Measurements from ENCODE around the gene PHC2.
A peak's percentile ranks its signal among the peaks of the same experiment; 100 is the strongest.

The PHC2 gene

GRCh38 chr1:33334081-33334552 lies 96.8 kb downstream of the PHC2 start:
- Mint-ChIP-seq H3K4me3 (no peak overlapping the region), H3K27me3 (no peaks in the 10 kb centered on the region), H3K4me1 (peaks cover 35% of the 10 kb centered on the region), H3K27ac (no peak overlapping the region), H3K36me3 (peaks cover 3% of the 10 kb centered on the region), H3K9me3 (no peaks in the 10 kb centered on the region)

GRCh38 chr1:33332881-33333280 lies 98.0 kb downstream of the PHC2 start:
- no peaks in the 10 kb centered on the region for H3K27me3 Mint-ChIP-seq
- no peaks in the 10 kb centered on the region for H3K9me3 Mint-ChIP-seq

GRCh38 chr1:33332357-33332789 lies 98.5 kb downstream of the PHC2 start:
- Mint-ChIP-seq H3K9me3 (no peaks in the 10 kb centered on the region), H3K4me3 (no peak overlapping the region), H3K4me1 (peaks cover 19% of the 10 kb centered on the region), H3K27ac (no peak overlapping the region), H3K36me3 (peaks cover 7% of the 10 kb centered on the region), H3K27me3 (no peaks in the 10 kb centered on the region)

More at GRCh38 chr1:33332881-33333280, 98.0 kb downstream of the PHC2 start:
- Mint-ChIP-seq H3K4me3 (no peak overlapping the region), H3K36me3 (peaks cover 7% of the 10 kb centered on the region), H3K27ac (no peak overlapping the region), H3K4me1 (peaks cover 23% of the 10 kb centered on the region)

- Mint-ChIP-seq H3K27me3 (no peaks in the 10 kb centered on the region), H3K4me1 (peaks cover 14% of the 10 kb centered on the region), H3K4me3 (no peak overlapping the region), H3K9me3 (no peaks in the 10 kb centered on the region), H3K27ac (no peak overlapping the region), H3K36me3 (peaks cover 7% of the 10 kb centered on the region)
Measured at GRCh38 chr1:33331444-33332356, 99.2 kb downstream of the PHC2 start.

- H3K36me3 Mint-ChIP-seq, result peaks cover 7% of the 10 kb centered on the region
- no peaks in the 10 kb centered on the region for H3K9me3 Mint-ChIP-seq
- H3K27ac Mint-ChIP-seq, result no peak overlapping the region
- H3K4me1 Mint-ChIP-seq, result peaks cover 7% of the 10 kb centered on the region
- no peaks in the 10 kb centered on the region for H3K27me3 Mint-ChIP-seq
- no peak overlapping the region for H3K4me3 Mint-ChIP-seq
Measured at GRCh38 chr1:33330906-33331305, 100.0 kb downstream of the PHC2 start.

- H3K36me3 Mint-ChIP-seq, result peaks cover 11% of the 10 kb centered on the region
- no peaks in the 10 kb centered on the region for H3K9me3 Mint-ChIP-seq
- peaks cover 7% of the 10 kb centered on the region for H3K4me1 Mint-ChIP-seq
- no peaks in the 10 kb centered on the region for H3K27me3 Mint-ChIP-seq
- no peak overlapping the region for H3K27ac Mint-ChIP-seq
- no peak overlapping the region for H3K4me3 Mint-ChIP-seq
Measured at GRCh38 chr1:33330361-33330890, 100.5 kb downstream of the PHC2 start.

GRCh38 chr1:33329600-33330305 lies 101.1 kb downstream of the PHC2 start:
- Mint-ChIP-seq H3K27ac (peak overlapping the region; percentile 51), H3K4me1 (no peaks in the 10 kb centered on the region), H3K4me3 (no peak overlapping the region), H3K27me3 (no peaks in the 10 kb centered on the region), H3K36me3 (peaks cover 11% of the 10 kb centered on the region), H3K9me3 (no peaks in the 10 kb centered on the region)

GRCh38 chr1:33328817-33329216 lies 102.1 kb downstream of the PHC2 start:
- Mint-ChIP-seq H3K9me3 (no peaks in the 10 kb centered on the region), H3K36me3 (peaks cover 11% of the 10 kb centered on the region), H3K27me3 (no peaks in the 10 kb centered on the region), H3K4me1 (no peaks in the 10 kb centered on the region), H3K4me3 (no peak overlapping the region), H3K27ac (no peak overlapping the region)

- Mint-ChIP-seq H3K9me3 (no peaks in the 10 kb centered on the region), H3K27me3 (no peaks in the 10 kb centered on the region), H3K4me1 (no peaks in the 10 kb centered on the region), H3K27ac (no peak overlapping the region), H3K4me3 (no peak overlapping the region), H3K36me3 (peaks cover 11% of the 10 kb centered on the region)
Measured at GRCh38 chr1:33327587-33328325, 103.1 kb downstream of the PHC2 start.

GRCh38 chr1:33326785-33327184 lies 104.1 kb downstream of the PHC2 start:
- Mint-ChIP-seq H3K9me3 (no peaks in the 10 kb centered on the region), H3K4me3 (no peak overlapping the region), H3K4me1 (no peaks in the 10 kb centered on the region), H3K27ac (no peak overlapping the region), H3K27me3 (no peaks in the 10 kb centered on the region), H3K36me3 (peaks cover 11% of the 10 kb centered on the region)

- no peaks in the 10 kb centered on the region for H3K27me3 Mint-ChIP-seq
- no peaks in the 10 kb centered on the region for H3K4me1 Mint-ChIP-seq
- peaks cover 11% of the 10 kb centered on the region for H3K36me3 Mint-ChIP-seq
- H3K27ac Mint-ChIP-seq, result no peak overlapping the region
- H3K4me3 Mint-ChIP-seq, result no peak overlapping the region
- H3K9me3 Mint-ChIP-seq, result no peaks in the 10 kb centered on the region
Measured at GRCh38 chr1:33324677-33325575, 106.0 kb downstream of the PHC2 start.

GRCh38 chr1:33323663-33324477 lies 107.0 kb downstream of the PHC2 start:
- Mint-ChIP-seq H3K27me3 (no peaks in the 10 kb centered on the region), H3K4me3 (no peak overlapping the region), H3K4me1 (no peaks in the 10 kb centered on the region), H3K36me3 (peaks cover 8% of the 10 kb centered on the region), H3K9me3 (no peaks in the 10 kb centered on the region), H3K27ac (no peak overlapping the region)

- no peak overlapping the region for H3K27ac Mint-ChIP-seq
- H3K36me3 Mint-ChIP-seq, result peaks cover 4% of the 10 kb centered on the region
Measured at GRCh38 chr1:33322870-33323585, 107.9 kb downstream of the PHC2 start.

More at GRCh38 chr1:33322870-33323585, 107.9 kb downstream of the PHC2 start:
- Mint-ChIP-seq H3K9me3 (no peaks in the 10 kb centered on the region), H3K27me3 (no peaks in the 10 kb centered on the region), H3K4me3 (no peak overlapping the region), H3K4me1 (no peaks in the 10 kb centered on the region)

All from activated naive CD4-positive, alpha-beta T cell treated with anti-CD3 and anti-CD28 coated beads, Interleukin-2, amount 50 U/mL, for 24 hours (primary cell).